Common myeloid progenitor, CD34-positive (primary cell): ENCODE data around the gene DNAH11.

ENCODE experiments used
- CTCF ChIA-PET: fragments of 350-600 bp; sonication (Branson Sonifier 250); formaldehyde crosslinking; loops from one replicate; lab custom pipeline; 2021; ENCODE audit warnings: antibody characterized with exemption; lab: Charles Lee
- POLR2A ChIA-PET: fragments of 350-600 bp; sonication (Branson Sonifier 250); formaldehyde crosslinking; loops from one replicate; lab custom pipeline; 2021; ENCODE audit warnings: antibody characterized with exemption; lab: Charles Lee
- DNase-seq, 3 donors: peaks; one replicate each; pipeline versions ENCODE4 v3.0.0 to v3.0.0-alpha.2; 2013
- H3K27ac ChIP-seq, 2 experiments: 1 replicate in 1 of 2; 2 replicates in 1 of 2; pipeline ENCODE4 v1.7.0; 2013; ENCODE audit warnings: inconsistent platforms in 2 of 2, low read length in 2 of 2, mild to moderate bottlenecking in 2 of 2, low read depth in 1 of 2, moderate library complexity in 1 of 2; ENCODE audit not compliant: severe bottlenecking in 2 of 2, insufficient read depth in 1 of 2, poor library complexity in 1 of 2
- H3K27me3 ChIP-seq, 5 experiments: replicated peaks in 2 of 5; 1 replicate in 3 of 5; 2 replicates in 2 of 5; pipeline versions ENCODE4 v1.6.1 to v1.7.0; 2013; ENCODE audit warnings: low read length in 4 of 5, mild to moderate bottlenecking in 2 of 5, moderate library complexity in 2 of 5, inconsistent platforms in 1 of 5; ENCODE audit not compliant: insufficient read depth in 5 of 5, control insufficient read depth in 4 of 5
- H3K36me3 ChIP-seq, 4 experiments: 1 replicate in 2 of 4; 2 replicates in 2 of 4; pipeline versions ENCODE4 v1.6.1 to v1.7.0; 2013; ENCODE audit warnings: low read length in 3 of 4, control low read depth in 1 of 4, mild to moderate bottlenecking in 1 of 4; ENCODE audit not compliant: control insufficient read depth in 4 of 4, insufficient read depth in 4 of 4
- H3K4me1 ChIP-seq, 4 experiments: 1 replicate in 3 of 4; 2 replicates in 1 of 4; pipeline versions ENCODE4 v1.6.1 to v1.7.1; 2013; ENCODE audit warnings: low read length in 3 of 4, mild to moderate bottlenecking in 3 of 4, control low read depth in 1 of 4, inconsistent platforms in 1 of 4, moderate library complexity in 1 of 4; ENCODE audit not compliant: control insufficient read depth in 4 of 4, insufficient read depth in 4 of 4; ENCODE audit errors: control extremely low read depth in 1 of 4
- H3K4me3 ChIP-seq, 7 experiments: 1 replicate in 4 of 7; 2 replicates in 3 of 7; pipeline versions ENCODE4 v1.5.1 to v1.7.0; 2013; ENCODE audit warnings: mild to moderate bottlenecking in 7 of 7, low read length in 6 of 7, moderate library complexity in 6 of 7, inconsistent platforms in 2 of 7, low read depth in 2 of 7, control low read depth in 1 of 7; ENCODE audit not compliant: insufficient read depth in 4 of 7, control insufficient read depth in 1 of 7; ENCODE audit errors: extremely low read depth in 1 of 7
- H3K9me3 ChIP-seq, 5 experiments: 1 replicate in 4 of 5; 2 replicates in 1 of 5; pipeline versions ENCODE4 v1.6.1 to v1.7.1; 2013; ENCODE audit warnings: low read length in 4 of 5, mild to moderate bottlenecking in 2 of 5, inconsistent platforms in 1 of 5, low read depth in 1 of 5, moderate library complexity in 1 of 5; ENCODE audit not compliant: control insufficient read depth in 4 of 5, insufficient read depth in 2 of 5; ENCODE audit errors: control extremely low read depth in 1 of 5
- WGBS: methylation state at CpG from one replicate; pipeline ENCODE4 v1.1.5; 2013; ENCODE audit not compliant: insufficient coverage; 5-methylcytosine and 5-hydroxymethylcytosine counted together

DNAH11 gene

GRCh38 chr7:21617513-21617912, 74.7 kb downstream of the DNAH11 start:
- Histone ChIP-seq H3K27ac (no peak overlapping the region), H3K4me1 (no peaks in the 10 kb centered on the region), H3K9me3 (no peaks in the 10 kb centered on the region), H3K4me3 (no peak overlapping the region), H3K36me3 (no peaks in the 10 kb centered on the region), H3K27me3 (no peaks in the 10 kb centered on the region)
- ChIA-PET POLR2A (no interaction called here), CTCF (no interaction called here)
- no peak for DNase-seq
- 90% methylated on average over 3 of the region's 3 CpGs for WGBS

- POLR2A ChIA-PET: no interaction called here
- CTCF ChIA-PET: no interaction called here
- Histone ChIP-seq H3K4me1 (no peaks in the 10 kb centered on the region), H3K27ac (no peak overlapping the region), H3K4me3 (no peak overlapping the region), H3K9me3 (no peaks in the 10 kb centered on the region), H3K36me3 (no peaks in the 10 kb centered on the region), H3K27me3 (no peaks in the 10 kb centered on the region)
- WGBS: 98% methylated on average over 6 of the region's 6 CpGs
- DNase-seq: no peak
Observed at GRCh38 chr7:21617916-21618390, 75.1 kb downstream of the DNAH11 start.

- CTCF ChIA-PET: no interaction called here
- POLR2A ChIA-PET: no interaction called here
Observed at GRCh38 chr7:21618706-21619105, 75.9 kb downstream of the DNAH11 start.

GRCh38 chr7:21620054-21620453, 77.2 kb downstream of the DNAH11 start:
- CTCF ChIA-PET: no interaction called here
- DNase-seq: no peak
- Histone ChIP-seq H3K9me3 (no peaks in the 10 kb centered on the region), H3K4me3 (no peak overlapping the region), H3K27ac (no peak overlapping the region), H3K27me3 (no peaks in the 10 kb centered on the region), H3K4me1 (no peaks in the 10 kb centered on the region), H3K36me3 (no peaks in the 10 kb centered on the region)
- POLR2A ChIA-PET: no interaction called here
- WGBS: 100% methylated on average over 1 of the region's 2 CpGs

More at GRCh38 chr7:21618706-21619105, 75.9 kb downstream of the DNAH11 start:
- DNase-seq: no peak
- Histone ChIP-seq H3K27me3 (no peaks in the 10 kb centered on the region), H3K36me3 (no peaks in the 10 kb centered on the region), H3K4me1 (no peaks in the 10 kb centered on the region), H3K9me3 (no peaks in the 10 kb centered on the region), H3K4me3 (no peak overlapping the region), H3K27ac (no peak overlapping the region)
- WGBS: 98% methylated on average over 5 of the region's 8 CpGs

DNA sequence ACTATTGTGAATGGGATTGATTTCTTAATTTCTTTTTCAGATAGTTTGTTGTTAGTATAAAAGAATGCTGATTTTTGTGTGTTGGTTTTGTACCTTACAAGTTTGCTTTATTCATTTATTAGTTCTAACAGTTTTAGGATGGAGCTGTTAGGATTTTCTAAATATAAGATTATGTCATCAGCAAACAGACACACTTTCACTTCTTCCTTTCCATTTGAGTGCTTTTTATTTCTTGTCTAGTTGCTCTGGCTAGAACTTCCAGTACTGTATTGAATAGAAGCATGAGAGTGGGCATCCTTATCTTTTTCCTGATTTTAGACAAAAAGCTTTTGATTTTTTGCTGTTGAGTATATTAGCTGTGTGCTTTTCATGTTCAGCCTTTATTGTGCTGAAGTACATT, 81.5 kb downstream of the DNAH11 start:
- no peak for DNase-seq
- no peaks in the 10 kb centered on the region for H3K4me1 ChIP-seq
- ChIA-PET CTCF (no interaction called here), POLR2A (no interaction called here)
- no peak overlapping the region for H3K4me3 ChIP-seq
- H3K36me3 ChIP-seq: no peaks in the 10 kb centered on the region
- H3K27ac ChIP-seq: no peak overlapping the region
- H3K27me3 ChIP-seq: no peaks in the 10 kb centered on the region
- H3K9me3 ChIP-seq: no peaks in the 10 kb centered on the region

- ChIA-PET CTCF (no interaction called here), POLR2A (no interaction called here)
- H3K4me1 ChIP-seq: no peaks in the 10 kb centered on the region
- DNase-seq: no peak
- no peak overlapping the region for H3K4me3 ChIP-seq
- peaks cover 0 to 6% (median 0%) of the 10 kb centered on the region in 5 experiments for H3K9me3 ChIP-seq
- H3K27ac ChIP-seq: no peak overlapping the region
- H3K27me3 ChIP-seq: peaks cover 0 to 3% (median 0%) of the 10 kb centered on the region in 5 experiments
- no peaks in the 10 kb centered on the region for H3K36me3 ChIP-seq
- WGBS: 80% methylated on average over 2 of the region's 4 CpGs
Observed at GRCh38 chr7:21636694-21637093, 93.9 kb downstream of the DNAH11 start.

DNA sequence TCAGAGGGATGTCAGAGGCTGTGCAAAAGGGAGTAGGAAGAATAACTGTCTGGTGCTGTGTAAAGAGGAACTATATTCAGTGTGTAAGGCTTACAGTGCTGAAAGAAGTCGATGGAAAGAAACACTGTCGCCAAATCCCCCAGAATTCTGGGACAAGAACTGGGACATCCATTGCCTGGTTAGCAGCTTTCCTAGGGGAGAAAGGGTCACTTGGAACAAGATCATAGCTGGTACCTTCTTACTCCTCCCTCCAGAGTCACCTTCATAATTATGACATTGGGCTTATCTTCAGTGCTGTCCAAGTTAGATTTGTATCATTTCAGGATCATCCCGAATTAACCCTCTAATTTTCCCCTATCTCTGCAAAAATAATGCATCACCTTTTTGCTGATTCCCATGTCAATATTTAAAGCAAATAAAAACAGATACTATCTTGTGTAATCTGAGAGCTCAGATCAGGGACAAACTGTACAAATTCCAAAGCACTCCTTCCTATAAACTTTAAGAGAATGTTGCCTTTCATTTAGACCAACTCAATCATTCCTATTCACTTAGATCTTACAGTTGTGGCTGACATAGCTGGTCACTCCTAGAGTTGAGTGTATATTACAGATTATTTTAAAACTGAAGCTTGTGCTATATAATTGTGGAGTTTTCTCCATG, 96.5 kb downstream of the DNAH11 start:
- H3K9me3 ChIP-seq: no peaks in the 10 kb centered on the region
- no peak overlapping the region for H3K27ac ChIP-seq
- no peak overlapping the region for H3K4me3 ChIP-seq
- CTCF ChIA-PET: no interaction called here
- 86% methylated on average over 2 of the region's 3 CpGs for WGBS
- POLR2A ChIA-PET: interaction anchor here (0.5 kb wide), 1 partner anchor 1710 kb away, joined by 5 read pairs; no protein-coding TSS in a partner anchor
- peaks cover 0 to 3% (median 0%) of the 10 kb centered on the region in 5 experiments for H3K27me3 ChIP-seq
- H3K4me1 ChIP-seq: no peaks in the 10 kb centered on the region
- H3K36me3 ChIP-seq: no peaks in the 10 kb centered on the region
- DNase-seq: no peak
